CD4-positive, alpha-beta T cell treated with Interleukin-6 for 4 hours (primary cell): Measurements from ENCODE around the gene CTNND2.

Experiments used
- DNase-seq: peaks from one replicate; pipeline ENCODE4 v3.0.0-alpha.2; 2020; ENCODE audit warnings: mixed read lengths

The CTNND2 gene

DNA sequence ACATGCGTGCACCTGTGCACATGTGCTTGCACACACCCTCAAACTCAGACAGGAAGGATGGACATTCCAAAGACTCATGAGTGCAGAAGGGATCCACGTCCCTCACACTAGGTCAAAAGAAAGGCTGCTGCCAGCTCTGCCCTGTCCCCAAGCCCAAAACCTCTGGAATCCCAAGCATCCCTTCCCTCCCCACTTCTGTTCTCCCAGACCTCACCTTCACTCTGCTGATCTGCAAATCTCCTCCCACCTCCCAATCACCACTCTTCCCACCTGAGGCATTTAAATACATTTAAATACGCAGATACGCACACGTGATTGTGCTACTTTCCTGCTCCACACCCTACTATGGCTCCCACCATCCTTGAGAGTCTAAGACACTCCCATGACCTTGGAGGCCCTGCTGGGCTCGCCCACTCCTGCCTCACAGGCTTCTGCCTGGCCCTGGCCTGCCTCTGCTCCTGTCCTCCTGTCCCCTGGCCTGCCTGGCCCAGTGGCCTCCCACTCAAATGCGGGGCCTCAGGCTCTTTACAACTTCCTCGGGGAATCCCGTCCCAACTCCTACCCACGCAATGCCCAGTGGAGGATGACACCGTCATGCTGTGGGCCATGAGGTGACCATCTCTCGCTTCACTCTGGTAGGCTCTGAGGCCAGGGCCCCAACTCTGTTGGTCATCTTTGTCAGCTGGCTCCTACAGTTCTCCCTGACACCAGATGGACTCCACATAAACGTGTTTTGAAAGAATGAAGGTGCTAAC lies 664.8 kb downstream of the CTNND2 start:
- DNase-seq = no peak

DNA sequence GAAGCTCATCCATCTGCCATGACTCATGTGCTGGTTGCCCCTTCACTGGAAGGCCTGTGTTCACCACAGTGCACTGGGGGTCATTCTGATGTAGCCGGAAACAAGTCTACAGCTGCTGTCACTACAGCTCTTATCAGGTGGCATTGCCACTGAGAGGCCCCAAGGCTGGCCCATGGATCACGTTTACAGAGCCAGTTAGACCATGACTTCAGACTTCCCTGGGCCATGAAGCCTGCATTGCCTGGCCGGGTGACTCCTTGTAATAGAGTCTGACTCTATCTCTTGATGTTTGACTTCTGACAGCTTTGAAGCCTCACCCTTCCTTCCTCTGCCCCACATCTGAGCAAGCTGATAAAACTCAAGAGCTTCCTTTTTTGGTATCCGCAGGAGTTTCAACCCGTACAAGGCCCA lies 669.7 kb downstream of the CTNND2 start:
- peak; percentile 15 for DNase-seq

DNA sequence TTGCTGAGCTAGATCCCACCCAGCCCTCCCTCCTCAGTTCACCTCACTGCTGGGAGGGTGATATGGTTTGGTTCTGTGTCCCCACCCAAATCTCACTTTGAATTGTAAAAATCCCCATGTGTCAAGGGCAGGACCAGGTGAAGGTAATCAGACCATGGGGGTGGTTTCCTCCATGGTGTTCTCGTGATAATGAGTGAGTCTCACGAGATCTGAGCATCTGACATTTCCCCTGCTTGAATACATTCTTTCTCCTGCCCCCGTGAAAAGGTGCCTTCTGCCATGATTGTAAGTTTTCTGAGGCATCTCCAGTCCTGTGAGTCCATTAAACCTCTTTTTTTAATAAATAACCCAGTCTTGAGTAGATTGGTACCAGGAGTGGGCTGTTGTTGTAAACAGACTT lies 673.4 kb downstream of the CTNND2 start:
- DNase-seq = no peak

DNA sequence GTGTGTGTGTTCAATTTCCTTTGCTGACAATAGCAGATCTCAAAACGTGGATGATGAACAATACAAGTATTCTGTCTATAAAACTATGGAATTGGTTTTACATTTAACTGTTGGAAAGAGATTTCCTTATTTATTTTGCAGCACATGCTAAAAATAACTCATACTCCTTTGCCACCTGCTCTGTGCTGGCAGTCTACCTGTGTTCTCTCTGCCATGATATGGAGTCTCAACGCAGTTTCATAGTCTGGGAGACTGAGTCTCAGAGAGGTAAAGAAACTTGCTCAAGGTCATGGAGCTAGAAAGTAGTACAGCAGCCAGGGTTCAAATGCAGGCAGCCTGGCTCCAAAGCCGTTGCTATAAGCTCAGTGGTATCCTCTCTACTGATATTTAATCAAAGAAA lies 677.2 kb downstream of the CTNND2 start:
- no peak for DNase-seq

DNA sequence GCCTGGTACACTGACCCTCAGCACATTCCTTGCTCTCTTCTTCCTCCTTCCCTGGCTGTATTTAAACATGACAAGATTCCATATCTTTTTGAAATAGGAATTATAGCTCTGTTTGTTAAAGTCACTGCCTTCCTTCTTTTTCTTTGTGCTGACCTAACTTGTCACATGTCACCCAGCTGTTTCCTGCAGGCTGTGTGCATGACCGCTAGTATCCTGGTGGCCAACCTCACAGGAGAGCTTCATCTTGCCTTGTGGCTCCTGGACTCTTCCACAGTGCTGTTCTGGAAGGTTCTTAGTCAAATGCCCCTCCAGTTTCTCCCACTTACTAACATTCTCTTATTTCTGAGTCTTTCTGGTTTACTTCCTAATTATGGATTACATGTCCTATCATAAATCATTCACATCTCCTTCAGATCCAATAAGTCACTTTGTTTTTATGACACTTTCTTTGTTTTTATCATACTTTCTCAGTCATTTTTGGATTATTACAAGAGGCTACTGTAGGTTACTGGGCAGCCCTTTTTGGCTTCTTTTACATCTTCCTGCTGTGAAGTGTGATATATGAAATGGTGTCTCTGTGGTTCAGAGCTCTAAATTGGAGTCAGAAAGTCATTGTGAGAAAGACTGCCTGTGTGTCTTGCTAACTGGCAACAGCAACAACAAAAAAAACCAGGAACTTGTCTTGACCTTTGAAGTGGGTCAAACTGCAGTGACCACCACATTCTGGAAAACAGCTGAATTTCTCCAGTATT lies 679.6 kb downstream of the CTNND2 start:
- DNase-seq = no peak

DNA sequence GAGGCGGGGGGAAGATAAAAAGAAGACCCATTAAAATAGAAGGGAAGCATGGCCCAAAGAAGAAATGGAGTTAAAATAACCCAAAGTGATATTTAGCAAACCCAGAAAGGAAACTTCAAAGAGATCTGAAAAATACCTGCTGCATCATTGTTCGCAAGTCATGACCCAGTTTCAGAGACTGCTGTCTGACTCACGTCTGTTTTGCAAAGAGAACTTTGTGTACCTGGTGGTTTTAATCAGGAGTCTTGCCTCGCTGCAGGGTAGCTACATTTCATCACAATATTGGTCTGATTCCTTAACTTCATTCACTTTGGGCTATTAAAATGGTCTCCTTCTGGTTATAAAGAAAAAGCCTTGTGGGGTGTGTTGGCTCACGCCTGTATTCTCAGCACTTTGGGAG lies 682.1 kb downstream of the CTNND2 start:
- DNase-seq = no peak

DNA sequence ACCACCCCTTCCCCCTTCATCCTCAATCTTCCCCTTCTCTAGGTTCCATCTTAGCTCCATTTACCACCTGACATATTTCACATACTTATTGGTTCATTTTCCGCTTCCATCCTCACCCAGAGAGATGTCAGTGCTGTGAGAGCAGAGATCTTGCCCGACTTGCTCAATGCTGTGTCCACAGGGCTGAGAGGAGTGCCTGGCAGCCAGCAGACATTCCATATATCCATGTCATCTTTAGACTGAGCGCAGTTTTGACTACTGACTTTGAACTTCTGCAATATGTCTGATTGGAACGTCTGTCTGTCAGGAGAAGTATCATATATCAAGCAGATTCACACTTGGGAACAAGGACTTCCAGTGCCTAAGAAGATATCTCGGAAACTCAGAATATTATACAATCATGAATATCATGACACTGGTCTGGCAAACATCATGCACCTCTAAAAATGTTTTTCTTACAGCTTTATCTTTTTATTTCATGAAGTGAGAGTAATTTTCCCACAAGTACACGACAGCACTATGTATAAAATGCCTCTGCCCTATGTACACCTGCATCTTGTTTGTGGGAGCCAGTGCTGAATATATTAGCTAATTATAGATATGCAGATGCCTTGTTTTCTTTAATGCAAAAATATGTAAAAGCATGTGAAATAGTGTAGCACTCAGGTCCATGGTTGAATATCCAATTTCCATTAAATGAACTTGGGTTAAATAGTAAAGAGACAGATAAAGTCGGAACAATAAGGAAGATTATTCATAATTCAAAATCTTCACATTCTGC lies 689.2 kb downstream of the CTNND2 start:
- no peak for DNase-seq

DNA sequence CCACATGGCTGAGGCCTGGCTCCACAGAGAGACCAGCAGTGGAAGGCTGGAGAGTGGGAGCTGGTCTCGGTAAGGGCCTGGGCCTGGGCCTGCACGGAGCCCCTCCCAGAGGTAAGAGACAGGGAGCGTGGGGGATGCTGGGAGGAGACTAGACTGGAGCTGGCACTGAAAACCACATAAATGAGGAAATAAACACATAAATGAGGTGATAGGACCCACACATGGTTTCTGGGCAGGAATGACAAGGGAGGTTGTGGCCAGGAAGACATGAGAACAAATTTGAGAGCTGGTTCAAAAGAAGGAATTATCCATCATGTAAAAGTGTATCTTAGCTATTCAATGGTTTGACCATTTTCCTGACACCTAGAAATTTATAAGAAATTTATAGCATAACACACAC lies 691.5 kb downstream of the CTNND2 start:
- no peak for DNase-seq

DNA sequence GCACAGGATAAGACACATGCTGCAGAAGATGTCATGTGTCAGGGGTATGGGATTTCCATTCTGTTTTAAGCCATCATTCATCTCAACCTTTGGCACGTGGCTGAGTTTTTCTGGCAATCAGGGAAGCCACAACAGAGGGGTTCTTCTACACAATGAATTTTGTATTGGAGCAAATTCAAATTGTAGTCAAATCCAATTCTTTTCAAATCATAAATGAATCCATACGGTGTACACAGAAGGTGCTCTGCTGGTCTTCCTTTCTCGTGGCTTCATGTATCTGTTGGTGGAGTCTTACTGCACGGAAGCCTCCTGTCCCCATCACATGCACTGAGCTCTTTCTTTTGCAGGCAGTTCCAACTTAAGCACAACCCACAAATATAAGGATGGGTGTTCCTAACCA lies 706.5 kb downstream of the CTNND2 start:
- no peak for DNase-seq

DNA sequence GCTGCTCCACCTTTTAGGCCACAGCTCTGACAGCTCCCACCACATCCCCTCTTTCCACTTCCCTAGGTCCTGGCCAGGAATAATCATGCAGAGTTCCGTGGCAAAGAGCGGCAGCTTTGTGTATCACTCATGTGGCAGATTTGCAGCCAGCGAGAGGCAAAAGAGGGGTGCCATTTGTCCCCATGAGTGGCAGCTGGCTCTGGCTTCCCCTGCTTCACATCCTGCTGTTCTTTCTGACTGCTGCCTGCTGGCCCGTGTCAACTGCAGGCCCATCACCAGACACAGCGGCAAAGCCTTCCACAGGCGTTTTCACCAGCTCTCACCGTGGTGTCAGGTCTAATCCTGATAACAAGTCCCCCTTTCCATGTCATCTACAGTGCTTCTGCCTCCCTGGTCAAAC lies 712.6 kb downstream of the CTNND2 start:
- DNase-seq = no peak

DNA sequence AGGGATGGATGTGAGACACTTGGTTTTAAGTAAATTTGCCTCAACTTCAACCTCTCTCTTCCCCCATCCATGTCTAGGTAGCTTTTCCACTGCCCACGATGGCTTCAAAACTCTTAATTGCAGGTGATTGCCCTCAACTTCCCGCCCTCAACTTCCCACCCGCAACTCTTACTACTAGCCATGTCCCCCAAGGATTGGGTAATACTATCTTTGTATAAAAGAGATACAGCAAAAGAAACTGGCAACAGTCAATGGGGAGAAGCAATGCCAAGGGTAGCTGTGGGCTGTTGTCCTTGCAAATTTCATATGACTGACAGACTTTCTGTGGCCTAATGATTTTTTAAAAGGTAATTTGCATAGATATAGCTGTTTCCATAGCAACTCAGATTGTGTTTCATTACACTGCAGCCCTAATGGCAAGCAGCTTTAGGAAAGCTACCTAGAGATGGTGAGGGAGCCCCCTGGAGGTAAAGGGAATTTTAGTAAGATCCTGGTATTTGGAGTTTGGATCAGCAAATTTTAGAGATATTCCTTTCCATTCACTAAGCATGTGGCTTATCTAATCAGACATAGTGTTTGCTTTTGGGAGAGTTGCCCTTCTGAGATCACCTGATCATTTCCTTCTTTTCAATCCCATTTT lies 721.7 kb downstream of the CTNND2 start:
- no peak for DNase-seq

DNA sequence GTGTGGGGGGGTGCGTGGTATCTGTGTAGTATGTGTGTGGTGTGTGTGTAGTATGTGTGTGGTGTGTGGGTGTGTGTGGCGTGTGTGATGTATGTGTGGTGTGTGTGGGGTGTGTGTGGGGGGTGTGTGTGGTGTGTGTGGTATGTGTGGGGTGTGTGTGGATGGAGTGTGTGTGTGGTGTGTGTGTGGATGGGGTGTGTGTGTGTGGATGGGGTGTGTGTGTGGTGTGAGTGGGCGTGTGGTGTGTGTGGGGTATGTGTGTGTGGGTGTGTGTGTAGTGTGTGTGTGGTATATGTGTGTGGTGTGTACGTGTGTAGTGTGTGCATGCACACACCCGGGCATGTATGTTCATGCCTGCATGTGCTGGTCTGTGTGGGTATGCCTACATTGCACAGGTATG lies 722.3 kb downstream of the CTNND2 start:
- no peak for DNase-seq

DNA sequence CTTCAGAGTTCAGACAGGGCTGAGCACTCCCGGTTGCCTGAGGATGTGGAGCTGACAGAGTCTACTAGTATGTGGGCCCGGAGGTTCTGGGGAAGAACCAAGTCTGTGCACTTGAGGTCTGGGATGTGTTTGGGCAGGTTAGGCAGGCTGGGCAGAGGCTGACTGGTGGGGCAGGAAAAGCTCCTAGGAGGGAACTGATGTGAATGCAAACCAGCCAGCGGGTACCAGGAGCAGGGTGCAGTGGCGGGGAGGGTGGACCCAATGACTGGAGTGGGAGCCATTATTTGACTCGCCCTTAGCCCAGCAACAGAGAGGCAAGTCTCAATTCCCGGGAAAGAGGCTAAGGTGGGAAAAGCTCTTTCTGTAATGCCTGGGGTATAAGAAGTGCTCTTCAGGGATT lies 723.4 kb downstream of the CTNND2 start:
- DNase-seq = no peak

DNA sequence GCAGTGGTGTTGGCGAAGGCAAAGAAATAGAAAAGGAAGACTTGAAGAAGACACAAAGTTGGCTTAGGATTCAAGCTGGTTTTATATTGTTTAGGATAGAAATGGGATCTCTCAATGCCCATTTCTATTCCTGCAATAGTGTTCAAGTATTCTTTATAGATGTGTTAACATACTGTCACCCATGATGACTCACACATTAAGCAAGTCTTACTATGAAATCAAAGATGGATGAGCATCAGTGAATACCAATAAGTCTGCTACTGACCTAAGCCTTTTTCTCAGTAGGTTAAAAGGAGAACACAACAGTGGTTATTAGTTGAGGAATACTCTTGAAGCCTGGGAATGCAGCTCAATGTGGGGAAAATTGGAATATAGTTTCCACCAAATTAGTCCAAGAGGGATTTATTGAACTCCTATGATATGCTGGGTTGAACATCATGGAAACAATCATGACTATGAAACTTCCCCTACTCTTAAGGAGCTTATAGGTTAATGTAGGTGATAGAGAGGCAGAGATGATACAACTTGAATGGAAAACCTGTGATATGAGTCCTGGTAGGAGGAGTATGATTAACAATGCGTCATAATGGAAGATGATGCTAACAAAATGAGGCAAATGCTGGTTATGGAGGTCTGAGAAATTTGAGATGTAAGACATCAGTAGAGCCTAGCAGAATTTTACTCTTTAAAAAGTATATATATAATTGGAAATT lies 726.1 kb downstream of the CTNND2 start:
- no peak for DNase-seq

DNA sequence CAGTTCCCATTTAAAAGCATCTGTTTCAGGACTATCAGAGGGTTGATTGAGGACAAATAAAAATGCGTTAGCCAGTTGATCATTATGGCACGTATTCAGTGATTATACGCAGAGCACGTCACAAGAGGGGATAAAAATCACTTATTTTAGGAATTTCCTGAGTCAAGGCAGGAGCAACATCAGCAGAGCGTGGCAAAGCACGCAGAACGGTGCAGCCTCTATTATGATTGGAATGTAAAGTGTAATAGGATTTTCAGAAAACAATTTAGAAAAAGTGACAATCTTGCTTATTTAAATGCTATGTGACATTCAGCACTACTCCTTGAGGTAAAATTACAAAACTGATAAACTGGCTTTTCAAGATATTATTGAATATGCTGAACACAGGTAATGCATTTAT lies 729.7 kb downstream of the CTNND2 start:
- DNase-seq = no peak

DNA sequence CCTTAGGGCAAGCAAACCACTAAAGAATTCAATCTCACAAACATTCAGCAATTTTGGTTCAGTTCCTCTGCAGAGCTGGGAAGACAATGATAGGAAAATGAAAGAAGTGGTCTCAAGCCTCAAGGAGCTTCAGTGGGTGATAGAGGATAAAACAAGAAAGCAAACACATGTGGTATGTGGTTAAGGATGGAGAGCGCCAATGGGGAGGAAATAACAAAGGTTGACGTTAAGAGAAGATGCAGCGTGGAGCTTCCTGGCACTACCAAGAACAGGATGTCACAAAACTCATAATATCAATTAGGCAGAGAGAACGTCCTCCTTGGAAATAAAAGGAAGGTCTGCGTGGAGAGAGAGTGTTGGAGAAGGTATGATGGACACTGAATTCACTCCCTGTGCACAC lies 731.8 kb downstream of the CTNND2 start:
- DNase-seq = no peak

DNA sequence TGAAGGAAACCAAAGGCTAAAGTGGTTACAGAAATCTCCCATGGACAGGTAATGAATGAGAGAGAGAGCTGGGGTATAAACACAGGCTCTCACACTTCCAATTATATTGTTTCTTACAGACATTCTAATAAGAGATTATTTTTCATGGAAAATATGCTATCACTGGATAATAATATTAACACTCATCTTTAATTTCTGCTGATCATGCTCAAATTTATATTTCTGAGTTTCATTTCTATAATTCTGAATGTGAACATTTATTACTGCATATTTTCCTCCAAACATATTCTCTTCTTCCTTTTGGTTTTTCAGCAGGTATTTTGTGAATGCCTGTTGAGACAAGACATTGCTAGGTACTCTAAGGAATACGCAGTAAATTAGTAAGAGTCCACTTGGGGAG lies 733.0 kb downstream of the CTNND2 start:
- no peak for DNase-seq

DNA sequence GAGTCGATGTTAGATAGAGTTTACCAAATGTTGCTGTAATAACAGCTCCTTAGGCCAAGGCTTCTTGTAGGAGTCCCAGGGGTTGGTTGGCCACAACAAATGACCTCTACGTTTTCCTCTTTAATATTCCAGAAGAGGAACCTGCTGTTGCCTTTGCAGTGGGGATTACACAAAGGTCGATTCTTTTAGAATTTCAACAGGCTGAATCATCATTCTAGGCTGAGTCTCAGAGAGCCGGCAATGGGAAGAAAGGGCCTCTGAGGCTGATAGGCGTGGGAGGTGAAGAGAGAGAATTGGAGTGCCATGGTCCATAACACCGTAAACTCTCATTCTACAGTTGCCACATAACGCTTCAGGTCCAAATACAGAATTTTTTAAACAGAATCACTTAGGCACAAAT lies 737.3 kb downstream of the CTNND2 start:
- DNase-seq = no peak

DNA sequence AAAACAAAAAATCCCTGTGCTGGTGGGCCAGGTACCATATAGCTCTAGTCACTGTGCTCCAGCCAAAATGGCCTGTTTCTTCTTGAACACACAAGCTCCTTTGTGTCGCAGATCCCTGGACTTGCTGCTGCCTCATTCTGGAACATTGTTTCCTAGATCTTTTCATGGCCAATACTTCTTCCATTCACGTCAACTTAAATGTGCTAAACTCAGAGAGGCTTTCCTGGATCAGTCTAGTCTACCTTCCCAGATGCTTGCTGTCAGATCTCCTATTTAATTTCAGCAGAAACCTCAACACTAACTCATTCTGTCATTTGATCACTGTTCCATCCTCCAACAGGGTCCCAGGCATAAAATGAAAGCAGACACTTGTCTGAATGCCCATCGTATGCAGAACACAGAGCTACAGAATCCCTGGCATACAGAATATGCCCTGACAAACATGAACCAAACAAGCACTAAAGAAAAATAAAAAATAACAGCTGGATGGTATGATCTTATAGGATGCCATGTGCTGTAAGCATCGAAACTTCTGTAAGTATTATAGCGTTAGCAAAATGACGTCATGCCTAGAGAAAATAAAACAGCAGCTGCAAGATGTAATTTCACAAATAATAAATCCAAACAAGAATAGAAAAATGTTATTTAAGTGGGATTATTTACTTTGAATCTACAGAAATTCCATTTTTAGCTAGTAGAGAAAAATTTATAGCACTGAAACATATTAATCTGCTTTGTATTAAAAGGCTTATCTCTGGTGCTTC lies 739.5 kb downstream of the CTNND2 start:
- no peak for DNase-seq

DNA sequence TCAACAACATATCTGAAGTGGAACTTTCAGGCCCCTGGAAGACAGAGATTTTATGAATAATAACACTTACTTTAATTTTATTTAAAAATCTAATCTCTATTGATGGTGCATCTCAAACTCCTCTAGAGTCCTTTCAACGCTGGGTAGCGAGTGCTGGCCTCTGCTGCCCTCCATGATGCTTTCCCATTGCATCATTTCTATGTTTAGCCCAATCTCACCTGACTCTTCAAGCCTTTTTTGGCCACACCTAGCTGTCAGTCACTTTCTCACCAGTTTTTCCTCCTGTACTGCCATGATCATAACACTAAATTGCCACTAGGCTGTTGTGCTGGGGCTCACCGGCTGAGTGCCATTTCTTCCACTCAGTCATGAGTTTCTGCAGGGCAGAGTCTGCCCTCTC lies 747.1 kb downstream of the CTNND2 start:
- no peak for DNase-seq

DNA sequence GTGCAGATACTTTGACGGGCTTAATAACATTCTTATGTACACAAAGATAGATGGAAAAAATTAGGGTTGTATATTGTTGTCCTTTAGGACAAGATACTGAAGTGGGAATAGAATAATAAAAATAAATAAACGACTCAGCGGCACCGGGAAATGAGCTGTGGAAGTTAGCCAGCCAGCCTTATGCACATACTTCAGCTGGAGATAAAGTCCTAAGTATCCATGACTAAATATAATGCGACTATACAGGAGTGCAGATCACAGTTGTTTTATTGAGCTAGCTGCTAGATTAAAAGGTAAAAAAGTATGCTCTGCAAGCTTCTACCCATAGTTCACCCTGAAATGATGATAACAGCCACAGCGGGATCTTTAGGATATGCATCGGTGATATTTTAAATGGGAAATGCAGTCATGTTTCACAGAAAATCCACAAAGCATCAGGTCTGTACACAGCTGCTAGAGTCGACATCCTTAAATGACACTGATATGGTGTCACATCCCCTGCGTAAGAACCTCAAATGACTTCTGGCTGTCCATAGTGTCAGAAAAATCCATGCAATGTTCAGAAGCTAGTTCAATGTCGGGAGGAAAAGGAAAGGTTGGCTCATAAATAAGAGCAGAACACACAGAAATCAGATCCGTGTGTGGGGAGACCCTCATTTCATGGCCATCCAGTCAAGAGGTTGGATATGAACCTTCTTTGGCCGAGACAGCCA lies 750.4 kb downstream of the CTNND2 start:
- no peak for DNase-seq
